Esophagus muscularis mucosa (tissue), 4 donors: ENCODE results near the gene SOWAHA. TPM values are rescaled to one million over a fixed set of nuclear protein-coding genes. Genes with fewer than 3 reads are reported as not detected.
A peak's percentile ranks its signal among the peaks of the same experiment; 100 is the strongest.

Experiments
- DNase-seq: peaks from one replicate; pipeline ENCODE4 v3.0.0-alpha.2; 2017; ENCODE audit errors: extremely low spot score
- H3K27ac ChIP-seq, 4 donors: fragments of 200-600 bp; sonication (generic); replicated peaks in 1 of 4; 1 replicate in 3 of 4; 2 replicates in 1 of 4; pipeline ENCODE4 v1.5.1; 2016 to 2019; ENCODE audit warnings: mild to moderate bottlenecking in 1 of 4
- H3K27me3 ChIP-seq, 4 donors: fragments of 200-600 bp; sonication (generic); one replicate each; pipeline versions ENCODE4 v1.5.1 to v1.6.0; 2016 to 2019
- H3K36me3 ChIP-seq, 4 donors: fragments of 200-600 bp; sonication (generic); one replicate each; pipeline ENCODE4 v1.5.1; 2016 to 2019
- H3K4me1 ChIP-seq, 4 donors: fragments of 200-600 bp; sonication (generic); one replicate each; pipeline ENCODE4 v1.5.1; 2016 to 2019
- H3K4me3 ChIP-seq, 4 donors: fragments of 200-600 bp; sonication (generic); 1 replicate in 2 of 4; 2 replicates in 2 of 4; pipeline ENCODE4 v1.5.1; 2016 to 2019; ENCODE audit warnings: mild to moderate bottlenecking in 4 of 4, moderate library complexity in 1 of 4
- H3K9me3 ChIP-seq, 4 donors: fragments of 200-600 bp; sonication (generic); 1 replicate in 3 of 4; 2 replicates in 1 of 4; pipeline ENCODE4 v1.5.1; 2016 to 2019
- CTCF ChIP-seq, 3 experiments: fragments of 200-600 bp in 2 of 3; fragments of 450-650 bp in 1 of 3; sonication (generic) in 2 of 3; IDR thresholded peaks; one replicate each; pipeline ENCODE4 v1.5.1; 2017 to 2019; ENCODE audit warnings: antibody characterized with exemption in 3 of 3, mild to moderate bottlenecking in 2 of 3, moderate library complexity in 1 of 3
- EP300 ChIP-seq: sonication (generic); formaldehyde crosslinking; IDR thresholded peaks from one replicate; pipeline ENCODE4 v1.6.1; 2017; ENCODE audit warnings: antibody characterized with exemption
- POLR2A ChIP-seq: fragments of 450-650 bp; IDR thresholded peaks from one replicate; pipeline ENCODE4 v1.6.1; 2017; ENCODE audit warnings: antibody characterized with exemption, moderate library complexity, mild to moderate bottlenecking, low read depth
- POLR2AphosphoS5 ChIP-seq, 2 donors: sonication (generic); formaldehyde crosslinking; IDR thresholded peaks; one replicate each; pipeline ENCODE4 v1.6.1; 2017; ENCODE audit warnings: antibody characterized with exemption in 2 of 2
- whole genome bisulfite sequencing: methylation state at CpG from one replicate; pipeline ENCODE4 v1.1.5; 2018; 5-methylcytosine and 5-hydroxymethylcytosine counted together
- intact Hi-C: fragments of 100-400 bp; cut with DNase I; formaldehyde crosslinking; loops from one replicate; pipeline ENCODE4 v1.15.1; 2023
- total RNA-seq, 4 donors: library from RNA; depleted of rRNA; stranded (reverse); fragments of >200 nt; gene quantifications; one replicate each; pipeline versions ENCODE4 v1.1.0 to v1.2.1, GENCODE V29; 2016

Gene SOWAHA
- total RNA-seq, 4 donors from 2014 or later = 0.06 to 0.83 (median 0.15) TPM

- Histone ChIP-seq H3K27ac (peak overlapping the region in 1 of 4 donors; percentile 4), H3K9me3 (no peaks in the 10 kb centered on the region), H3K27me3 (peaks cover 0 to 30% (median 4%) of the 10 kb centered on the region in 4 donors), H3K4me1 (peaks cover 0 to 41% (median 37%) of the 10 kb centered on the region in 4 donors), H3K4me3 (no peak overlapping the region), H3K36me3 (peaks cover 0 to 20% (median 13%) of the 10 kb centered on the region in 4 donors)
- WGBS = 80% methylated on average over 1 of the region's 1 CpG
- DNase-seq = no peak
- TF ChIP-seq EP300 (no peak), POLR2AphosphoS5 (IDR thresholded peaks at IDR 0.05) (no peak), CTCF (IDR thresholded peaks at IDR 0.05) (no peak), POLR2A (no peak)
- intact Hi-C loops = loop anchor here (5.0 to 10.0 kb wide), 3 partner anchors 44 to 437 kb away; partner anchors contain the start of gene SEPTIN8
Observed at GRCh38 chr5:132821791-132822190, 8.7 kb downstream of the SOWAHA start.

- WGBS = 20% methylated on average over 1 of the region's 68 CpGs
- TF ChIP-seq POLR2A (no peak), POLR2AphosphoS5 (IDR thresholded peaks at IDR 0.05) (no peak), CTCF (IDR thresholded peaks at IDR 0.05) (peak in 1 of 3 experiments; percentile 6), EP300 (no peak)
- DNase-seq = no peak
- intact Hi-C loops = loop anchor here (5.0 to 10.0 kb wide), 3 partner anchors 46 to 438 kb away; partner anchors contain the start of gene SEPTIN8
- Histone ChIP-seq H3K27me3 (peaks cover 0 to 30% (median 4%) of the 10 kb centered on the region in 4 donors), H3K27ac (peak overlapping the region in 2 of 4 donors; percentile 23 to 45), H3K9me3 (no peaks in the 10 kb centered on the region), H3K36me3 (peaks cover 0 to 20% (median 13%) of the 10 kb centered on the region in 4 donors), H3K4me3 (peak overlapping the region; percentile 38 to 50 (median 40)), H3K4me1 (peaks cover 0 to 49% (median 38%) of the 10 kb centered on the region in 4 donors)
Observed at GRCh38 chr5:132822650-132823480, 9.8 kb downstream of the SOWAHA start.

GRCh38 chr5:132823481-132824050 is 10.5 kb downstream of the SOWAHA start:
- Histone ChIP-seq H3K9me3 (no peaks in the 10 kb centered on the region), H3K4me1 (peaks cover 0 to 49% (median 38%) of the 10 kb centered on the region in 4 donors), H3K36me3 (peaks cover 0 to 20% (median 13%) of the 10 kb centered on the region in 4 donors), H3K27ac (peak overlapping the region in 2 of 4 donors; percentile 23 to 45), H3K27me3 (peaks cover 0 to 30% (median 4%) of the 10 kb centered on the region in 4 donors), H3K4me3 (peak overlapping the region in 3 of 4 donors; percentile 38 to 50 (median 40))
- intact Hi-C loops = loop anchor here (5.0 to 10.0 kb wide), 3 partner anchors 46 to 439 kb away; partner anchors contain the start of gene SEPTIN8
- WGBS = 100% methylated on average over 5 of the region's 7 CpGs
- DNase-seq = no peak
- TF ChIP-seq POLR2A (no peak), POLR2AphosphoS5 (IDR thresholded peaks at IDR 0.05) (no peak), EP300 (no peak), CTCF (IDR thresholded peaks at IDR 0.05) (no peak)

GRCh38 chr5:132824426-132824825 is 11.3 kb downstream of the SOWAHA start:
- no peak for TF ChIP-seq EP300
- TF ChIP-seq POLR2A = no peak
- no peak for TF ChIP-seq POLR2AphosphoS5 (IDR thresholded peaks at IDR 0.05)
- no peak for TF ChIP-seq CTCF (IDR thresholded peaks at IDR 0.05)
- no peak for DNase-seq
- intact Hi-C loops = loop anchor here (5.0 to 10.0 kb wide), 3 partner anchors 47 to 440 kb away; partner anchors contain the start of gene SEPTIN8
- peaks cover 0 to 21% (median 2%) of the 10 kb centered on the region in 4 donors for H3K27me3 ChIP-seq
- 100% methylated on average over 2 of the region's 3 CpGs for WGBS
- peaks cover 4 to 54% (median 44%) of the 10 kb centered on the region in 4 donors for H3K4me1 ChIP-seq
- no peak overlapping the region for H3K27ac ChIP-seq
- H3K9me3 ChIP-seq = no peaks in the 10 kb centered on the region
- no peak overlapping the region for H3K4me3 ChIP-seq
- peaks cover 0 to 20% (median 13%) of the 10 kb centered on the region in 4 donors for H3K36me3 ChIP-seq
